Endothelial cell of umbilical vein (primary cell): ENCODE data around the gene GNB1. TPM values are rescaled to one million over a fixed set of nuclear protein-coding genes. Genes with fewer than 3 reads are reported as not detected.

Experiments used
- BruUV-seq: library from RNA; stranded (reverse); fragments of 400-500 nt; replicated peaks from 2 replicates; lab custom pipeline; 2021; lab: Mats Ljungman, UMichigan
- CTCF ChIA-PET: fragments of 300-600, 350-600 bp; sonication (Branson Sonifier 250); formaldehyde crosslinking; loops from one replicate; lab custom pipeline; 2021; ENCODE audit warnings: antibody characterized with exemption, inconsistent platforms; lab: Charles Lee
- POLR2A ChIA-PET: fragments of 300-600, 350-600 bp; sonication (Branson Sonifier 250); formaldehyde crosslinking; loops from one replicate; lab custom pipeline; 2021; ENCODE audit warnings: antibody characterized with exemption, inconsistent platforms; lab: Charles Lee
- DNase-seq: peaks from one replicate; pipeline ENCODE4 v3.0.0-alpha.2; 2011; ENCODE audit warnings: low read depth, low spot score
- FAIRE-seq: peaks from 2 replicates; lab custom pipeline; 2011; peaks lifted over from hg19 to GRCh38; lab: Jason Lieb, UNC
- H2AFZ ChIP-seq: 2 replicates; pipeline ENCODE4 v1.6.0; 2012; ENCODE audit warnings: low read depth, low read length, control low read depth, inconsistent platforms
- H3K27ac ChIP-seq: 2 replicates; pipeline ENCODE4 v1.5.1; 2011; ENCODE audit warnings: low read depth, mild to moderate bottlenecking, control low read depth, low read length, moderate library complexity; ENCODE audit not compliant: insufficient read depth
- H3K27me3 ChIP-seq, 2 experiments: 2 replicates each; pipeline versions ENCODE4 v1.6.0 to v1.6.1; 2011; ENCODE audit warnings: low read length in 2 of 2, mixed read lengths in 1 of 2; ENCODE audit not compliant: control insufficient read depth in 2 of 2, insufficient read depth in 2 of 2
- H3K36me3 ChIP-seq, 2 experiments: 2 replicates in 1 of 2; 3 replicates in 1 of 2; pipeline ENCODE4 v1.5.1; 2011; ENCODE audit warnings: low read length in 2 of 2, mild to moderate bottlenecking in 1 of 2, moderate library complexity in 1 of 2; ENCODE audit not compliant: control insufficient read depth in 2 of 2, insufficient read depth in 2 of 2; ENCODE audit errors: extremely low read depth in 1 of 2
- H3K4me1 ChIP-seq: 3 replicates; pipeline ENCODE4 v1.5.1; 2011; ENCODE audit warnings: mild to moderate bottlenecking, low read length; ENCODE audit not compliant: control insufficient read depth, insufficient read depth; ENCODE audit errors: extremely low read depth
- H3K4me2 ChIP-seq: 2 replicates; pipeline ENCODE4 v1.6.1; 2011; ENCODE audit warnings: low read length, control low read depth, mixed read lengths; ENCODE audit not compliant: insufficient read depth
- H3K4me3 ChIP-seq, 3 experiments: fragments of 200-600 bp in 1 of 3; sonication (generic), shearing (Covaris generic) in 1 of 3; replicated peaks in 1 of 3; 2 replicates each; pipeline ENCODE4 v1.5.1; 2011 to 2016; ENCODE audit warnings: control low read depth in 3 of 3, low read length in 3 of 3, mild to moderate bottlenecking in 2 of 3, inconsistent platforms in 1 of 3, low read depth in 1 of 3, moderate library complexity in 1 of 3; ENCODE audit not compliant: insufficient read depth in 1 of 3
- H3K79me2 ChIP-seq: 2 replicates; pipeline ENCODE4 v1.6.0; 2012; ENCODE audit warnings: low read length, inconsistent platforms; ENCODE audit not compliant: control insufficient read depth, insufficient read depth
- H3K9ac ChIP-seq: replicated peaks from 2 replicates; pipeline ENCODE3; 2011; ENCODE audit warnings: low read length, control low read depth; ENCODE audit not compliant: insufficient read depth; ENCODE audit errors: extremely low read depth
- H3K9me1 ChIP-seq: replicated peaks from 3 replicates; pipeline ENCODE4 v1.6.0; 2011; ENCODE audit warnings: mild to moderate bottlenecking, low read length; ENCODE audit not compliant: control insufficient read depth, insufficient read depth; ENCODE audit errors: extremely low read depth
- H3K9me3 ChIP-seq: replicated peaks from 2 replicates; pipeline ENCODE4 v1.5.1; 2012; ENCODE audit warnings: low read length, inconsistent platforms; ENCODE audit not compliant: control insufficient read depth, insufficient read depth
- H4K20me1 ChIP-seq: replicated peaks from 2 replicates; pipeline ENCODE3; 2011; ENCODE audit warnings: mild to moderate bottlenecking, low read length; ENCODE audit not compliant: control insufficient read depth, insufficient read depth; ENCODE audit errors: extremely low read depth
- CTCF ChIP-seq, 2 donors: IDR thresholded peaks; 1 replicate in 1 of 2; 2 replicates in 1 of 2; pipeline ENCODE4 v1.5.1; 2011; ENCODE audit warnings: low read length in 2 of 2, mild to moderate bottlenecking in 2 of 2, moderate library complexity in 2 of 2, control low read depth in 1 of 2, inconsistent platforms in 1 of 2, low read depth in 1 of 2; ENCODE audit not compliant: insufficient read depth in 1 of 2; ENCODE audit errors: extremely low read depth in 1 of 2
- FOS ChIP-seq: IDR thresholded peaks from 2 replicates; pipeline ENCODE4 v1.6.1; 2011; ENCODE audit warnings: mild to moderate bottlenecking, low read length, moderate library complexity, borderline replicate concordance; ENCODE audit not compliant: insufficient read depth
- GATA2 ChIP-seq: IDR thresholded peaks from 2 replicates; pipeline ENCODE4 v1.7.0; 2011; ENCODE audit warnings: low read depth, mild to moderate bottlenecking, moderate library complexity, mixed read lengths, low read length; ENCODE audit not compliant: insufficient read length, insufficient read depth
- JUN ChIP-seq: IDR thresholded peaks from 2 replicates; pipeline ENCODE4 v1.6.1; 2011; ENCODE audit warnings: borderline replicate concordance, low read depth; ENCODE audit not compliant: insufficient read length, insufficient read depth
- MAX ChIP-seq: IDR thresholded peaks from 2 replicates; pipeline ENCODE4 v1.6.1; 2011; ENCODE audit not compliant: insufficient read depth, insufficient read length
- dilution Hi-C: fragments of 300-500 bp; cut with MboI; formaldehyde crosslinking; loops from one replicate; pipeline ENCODE4 v1.15.0; 2019; ENCODE audit warnings: low sequenced_read_pairs; ENCODE audit not compliant: extremely low pct_ligation_motif_present
- intact Hi-C: fragments of 100-400 bp; cut with micrococcal nuclease; formaldehyde crosslinking; loops from one replicate; pipeline ENCODE4 v1.10.0; 2022
- polyA plus RNA-seq, 4 experiments: library from polyadenylated mRNA; depleted of rRNA in 3 of 4; stranded (reverse) in 3 of 4; unstranded in 1 of 4; fragments of >200 nt; gene quantifications; 2 replicates each; pipeline versions ENCODE4 v1.2.1 to v1.2.3, GENCODE V29; 2011 to 2012; ENCODE audit warnings: missing spikeins in 1 of 4
- total RNA-seq: library from RNA; stranded (reverse); gene quantifications from 2 replicates; pipeline ENCODE4 v1.2.3, GENCODE V29; 2021

The GNB1 gene
- total and polyA plus RNA-seq, 2 donors (not counting 3 experiments of a cell fraction or from before 2014, with no cell fraction given): 501 to 529 TPM

DNA sequence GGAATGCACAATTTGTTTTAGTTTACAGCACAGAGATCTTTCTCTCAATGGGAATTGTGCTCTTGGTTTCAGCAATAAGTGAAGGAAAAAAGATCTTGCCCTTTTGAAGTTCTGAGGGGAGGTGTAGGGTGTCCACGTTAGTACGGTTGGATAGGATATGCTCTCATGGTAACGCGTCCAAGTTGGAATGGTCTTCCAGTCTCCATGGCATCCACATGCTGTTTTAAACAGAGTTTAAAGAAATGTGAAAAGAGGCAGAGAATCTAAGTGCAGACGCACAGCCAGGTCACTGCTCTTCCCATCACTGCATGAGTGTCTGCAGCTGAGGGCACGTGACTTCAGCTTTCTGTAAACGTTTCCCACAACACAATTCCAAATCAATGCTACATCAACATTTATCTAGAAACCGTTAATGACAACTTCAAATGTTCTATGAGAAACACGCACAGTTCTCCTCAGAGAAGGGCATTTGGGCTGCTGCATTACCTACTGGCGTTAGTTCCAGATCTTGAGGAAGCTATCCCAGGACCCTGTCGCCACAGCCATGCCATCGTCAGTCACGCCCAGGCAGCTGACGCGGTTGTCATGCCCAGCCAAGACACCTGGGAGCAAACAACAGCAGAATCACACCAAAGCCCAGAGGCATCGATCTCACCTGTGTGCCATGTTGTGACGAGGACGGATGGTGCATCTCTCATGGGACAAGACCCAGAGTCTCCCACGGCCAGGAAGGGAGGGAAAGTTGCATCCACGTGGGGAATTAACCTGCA lies 103.9 kb downstream of the GNB1 start:
- H3K27ac ChIP-seq: no peak overlapping the region
- no peak overlapping the region for H3K4me2 ChIP-seq
- TF ChIP-seq JUN (no peak), CTCF (IDR thresholded peaks at IDR 0.05; ENCODE audit: extremely low read depth in 1 of 2, insufficient read depth in 1 of 2, low read depth in 1 of 2, low read length in 2 of 2) (no peak), MAX (no peak), GATA2 (no peak), FOS (no peak)
- dilution Hi-C loops: no loop called here
- peaks cover 3% of the 10 kb centered on the region for H4K20me1 ChIP-seq
- H3K4me1 ChIP-seq: peaks cover 13% of the 10 kb centered on the region
- no peak overlapping the region for H3K4me3 ChIP-seq
- no peak for FAIRE-seq
- BruUV-seq: no TSS peak
- no peaks in the 10 kb centered on the region for H3K9me1 ChIP-seq
- H2AFZ ChIP-seq: no peak overlapping the region
- no peak overlapping the region for H3K9ac ChIP-seq
- POLR2A ChIA-PET: no interaction called here
- DNase-seq: no peak
- H3K9me3 ChIP-seq: no peaks in the 10 kb centered on the region
- no peaks in the 10 kb centered on the region for H3K27me3 ChIP-seq
- intact Hi-C loops: no loop called here
- H3K36me3 ChIP-seq: peaks cover 26 to 62% of the 10 kb centered on the region in 2 experiments
- CTCF ChIA-PET: interaction anchor here (1.0 kb wide), 1 partner anchor 11 kb away, joined by 3 read pairs; no protein-coding TSS in a partner anchor
- peaks cover 7% of the 10 kb centered on the region for H3K79me2 ChIP-seq
